Thoracic aorta (tissue), 2 donors: ENCODE data around the gene SYPL1. TPM values are rescaled to one million over a fixed set of nuclear protein-coding genes. Genes with fewer than 3 reads are reported as not detected.

Source experiments
- ATAC-seq: fragments of 150-250 bp; one replicate; pipeline ENCODE4 v1.8.0; 2017; ENCODE audit warnings: low read depth; ENCODE audit not compliant: insufficient number of reproducible peaks, low FRiP score
- DNase-seq: peaks from one replicate; pipeline ENCODE4 v3.0.0-alpha.2; 2020; ENCODE audit warnings: low spot score
- H3K27ac ChIP-seq, 2 donors: fragments of 200-600 bp; sonication (generic); 1 replicate in 1 of 2; 2 replicates in 1 of 2; pipeline ENCODE4 v1.5.1; 2016; ENCODE audit warnings: mild to moderate bottlenecking in 2 of 2, moderate library complexity in 2 of 2
- H3K27me3 ChIP-seq: fragments of 200-600 bp; sonication (generic); replicated peaks from 2 replicates; pipeline ENCODE4 v1.6.0; 2016; ENCODE audit warnings: mild to moderate bottlenecking; ENCODE audit not compliant: insufficient read depth
- H3K36me3 ChIP-seq: fragments of 200-600 bp; sonication (generic); one replicate; pipeline ENCODE4 v1.5.1; 2016
- H3K4me1 ChIP-seq, 2 donors: fragments of 200-600 bp; sonication (generic); 1 replicate in 1 of 2; 2 replicates in 1 of 2; pipeline versions ENCODE4 v1.5.1 to v1.6.0; 2016; ENCODE audit warnings: low read depth in 2 of 2, mild to moderate bottlenecking in 1 of 2; ENCODE audit not compliant: control insufficient read depth in 1 of 2
- H3K4me3 ChIP-seq: fragments of 200-600 bp; sonication (generic); 2 replicates; pipeline ENCODE4 v1.5.1; 2016; ENCODE audit warnings: mild to moderate bottlenecking
- H3K9me3 ChIP-seq: fragments of 200-600 bp; sonication (generic); 2 replicates; pipeline ENCODE4 v1.5.1; 2016
- total RNA-seq, 2 donors: library from RNA; depleted of rRNA; stranded (reverse); fragments of >200 nt; gene quantifications; one replicate each; pipeline versions ENCODE4 v1.1.0 to v1.2.3, GENCODE V29; 2016
- TF ChIP-seq, protein P1 (sequence below): fragments of 200-600 bp; sonication (generic); IDR thresholded peaks from one replicate; pipeline ENCODE4 v1.5.1; 2019; ENCODE audit warnings: antibody characterized with exemption

SYPL1 gene
- total RNA-seq, 2 donors from 2014 or later, result 47.1 to 82.1 TPM

DNA sequence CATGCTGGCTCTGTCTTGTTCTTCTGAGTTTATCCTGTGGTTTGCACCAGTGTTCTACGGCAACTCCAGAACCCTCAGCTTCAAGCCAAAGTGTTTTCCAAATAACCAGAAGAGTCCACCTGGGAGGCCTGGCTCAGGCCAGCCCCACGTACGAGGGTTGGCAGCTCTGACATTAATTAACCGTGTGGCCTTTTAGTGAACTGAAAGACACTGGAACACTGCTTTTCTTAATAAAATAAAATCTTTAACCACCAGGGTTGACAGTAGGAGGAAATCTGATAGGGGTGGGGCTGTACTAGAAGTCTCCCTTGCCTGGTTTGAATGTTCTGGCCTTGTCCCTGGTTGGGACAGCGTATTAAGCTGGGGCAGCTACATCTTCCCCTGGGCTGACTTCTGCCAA lies 64.9 kb downstream of the SYPL1 start:
- no peaks in the 10 kb centered on the region for H3K9me3 ChIP-seq
- DNase-seq (no peak), ATAC-seq (no peak)
- no peaks in the 10 kb centered on the region for H3K36me3 ChIP-seq
- TF ChIP-seq, protein P1, sequence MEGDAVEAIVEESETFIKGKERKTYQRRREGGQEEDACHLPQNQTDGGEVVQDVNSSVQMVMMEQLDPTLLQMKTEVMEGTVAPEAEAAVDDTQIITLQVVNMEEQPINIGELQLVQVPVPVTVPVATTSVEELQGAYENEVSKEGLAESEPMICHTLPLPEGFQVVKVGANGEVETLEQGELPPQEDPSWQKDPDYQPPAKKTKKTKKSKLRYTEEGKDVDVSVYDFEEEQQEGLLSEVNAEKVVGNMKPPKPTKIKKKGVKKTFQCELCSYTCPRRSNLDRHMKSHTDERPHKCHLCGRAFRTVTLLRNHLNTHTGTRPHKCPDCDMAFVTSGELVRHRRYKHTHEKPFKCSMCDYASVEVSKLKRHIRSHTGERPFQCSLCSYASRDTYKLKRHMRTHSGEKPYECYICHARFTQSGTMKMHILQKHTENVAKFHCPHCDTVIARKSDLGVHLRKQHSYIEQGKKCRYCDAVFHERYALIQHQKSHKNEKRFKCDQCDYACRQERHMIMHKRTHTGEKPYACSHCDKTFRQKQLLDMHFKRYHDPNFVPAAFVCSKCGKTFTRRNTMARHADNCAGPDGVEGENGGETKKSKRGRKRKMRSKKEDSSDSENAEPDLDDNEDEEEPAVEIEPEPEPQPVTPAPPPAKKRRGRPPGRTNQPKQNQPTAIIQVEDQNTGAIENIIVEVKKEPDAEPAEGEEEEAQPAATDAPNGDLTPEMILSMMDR, result no peak
- peaks cover 0 to 10% of the 10 kb centered on the region in 2 donors for H3K4me1 ChIP-seq
- no peak overlapping the region for H3K27ac ChIP-seq
- H3K27me3 ChIP-seq, result no peaks in the 10 kb centered on the region
- H3K4me3 ChIP-seq, result no peak overlapping the region

- Histone ChIP-seq H3K9me3 (no peaks in the 10 kb centered on the region), H3K4me1 (peaks cover 0 to 2% of the 10 kb centered on the region in 2 donors), H3K27me3 (no peaks in the 10 kb centered on the region), H3K4me3 (no peak overlapping the region), H3K36me3 (no peaks in the 10 kb centered on the region), H3K27ac (no peak overlapping the region)
- TF ChIP-seq, protein P1, result no peak
- ATAC-seq (no peak), DNase-seq (no peak)
These were observed 66.5 kb downstream of the SYPL1 start for GRCh38 chr7:106045586-106045985.

DNA sequence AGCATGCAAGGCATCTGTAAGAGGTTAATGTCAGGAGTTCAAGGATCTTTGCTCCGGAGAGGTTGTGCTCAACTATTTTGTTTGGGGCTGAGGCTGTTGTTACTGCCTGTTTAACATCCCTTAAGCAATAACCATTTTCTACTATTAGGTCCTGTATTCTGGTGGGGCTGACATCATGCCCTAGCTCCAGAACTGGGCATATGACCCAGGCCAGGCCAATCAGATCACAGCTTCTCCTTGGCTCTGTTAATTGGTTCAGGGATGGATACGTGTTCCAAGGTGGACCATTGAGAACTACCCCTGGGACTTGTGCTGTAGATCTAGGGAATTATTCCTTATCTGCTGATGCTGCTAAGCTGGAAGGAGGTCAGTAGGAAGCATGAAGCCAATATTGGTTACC lies 67.0 kb downstream of the SYPL1 start:
- TF ChIP-seq, protein P1, result no peak
- no peak overlapping the region for H3K27ac ChIP-seq
- no peak overlapping the region for H3K4me3 ChIP-seq

DNA sequence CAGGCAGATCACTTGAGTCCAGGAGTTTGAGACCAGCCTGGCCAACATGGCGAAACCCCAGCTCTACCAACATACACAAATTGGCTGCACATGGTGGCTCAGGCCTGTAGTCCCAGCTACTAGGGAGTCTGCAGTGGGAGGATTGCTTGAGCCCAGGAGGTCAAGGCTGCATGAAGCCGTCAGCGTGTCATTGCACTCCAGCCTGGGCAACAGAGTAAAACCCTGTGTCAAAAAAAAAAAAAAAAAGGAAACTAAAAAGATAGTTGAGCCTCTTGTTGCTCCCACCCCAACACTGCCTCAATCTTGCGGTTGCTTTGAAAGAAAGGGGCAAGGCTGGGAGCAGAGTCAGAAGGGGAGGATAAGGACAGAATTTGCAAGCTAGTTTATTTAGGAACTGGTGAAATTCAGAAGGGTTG lies 69.9 kb downstream of the SYPL1 start:
- no peaks in the 10 kb centered on the region for H3K9me3 ChIP-seq
- DNase-seq (no peak), ATAC-seq (no peak)
- no peaks in the 10 kb centered on the region for H3K36me3 ChIP-seq
- no peak overlapping the region for H3K4me3 ChIP-seq
- H3K27ac ChIP-seq, result no peak overlapping the region
- no peaks in the 10 kb centered on the region for H3K4me1 ChIP-seq
- TF ChIP-seq, protein P1, result no peak
- no peaks in the 10 kb centered on the region for H3K27me3 ChIP-seq

More for the DNA sequence above, 67.0 kb downstream of the SYPL1 start:
- H3K4me1 ChIP-seq, result no peaks in the 10 kb centered on the region
- no peaks in the 10 kb centered on the region for H3K36me3 ChIP-seq
- H3K27me3 ChIP-seq, result no peaks in the 10 kb centered on the region
- ATAC-seq (no peak), DNase-seq (no peak)
- no peaks in the 10 kb centered on the region for H3K9me3 ChIP-seq

DNA sequence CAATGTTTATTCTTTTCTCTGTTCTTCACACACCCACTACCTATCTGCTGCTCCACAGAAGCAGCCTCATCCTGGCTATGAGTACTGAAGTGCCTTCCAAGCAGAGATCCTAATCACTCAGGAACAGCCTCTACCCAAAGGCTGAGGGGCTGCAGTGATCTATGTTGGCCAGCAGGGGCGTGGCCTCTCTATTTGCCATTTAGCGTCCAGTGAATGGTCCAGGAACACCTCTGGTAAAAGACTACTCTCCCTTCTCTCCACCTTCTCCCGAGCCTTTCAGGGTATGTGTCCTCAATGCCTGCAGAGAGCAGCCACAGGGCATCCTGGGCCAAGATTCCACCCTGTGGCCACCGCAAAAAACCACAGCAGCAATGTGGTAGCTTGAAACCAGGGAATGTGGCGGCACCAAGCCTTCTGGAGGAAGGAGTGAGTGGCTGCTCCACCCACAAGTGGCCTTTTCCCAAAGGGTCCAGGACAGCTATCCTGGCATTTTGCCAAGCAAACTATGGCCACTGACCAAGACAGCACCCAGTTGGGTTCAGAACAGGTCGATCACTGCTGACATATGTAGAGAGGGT lies 70.9 kb downstream of the SYPL1 start:
- Histone ChIP-seq H3K4me3 (no peak overlapping the region), H3K27ac (no peak overlapping the region), H3K4me1 (no peaks in the 10 kb centered on the region), H3K27me3 (no peaks in the 10 kb centered on the region), H3K9me3 (no peaks in the 10 kb centered on the region), H3K36me3 (no peaks in the 10 kb centered on the region)
- TF ChIP-seq, protein P1, result peak; percentile 73
- ATAC-seq (no peak), DNase-seq (no peak)

Other genes with a start within 250 kb of the SYPL1 start
- gene ATXN7L1, start 235.7 kb downstream of the SYPL1 start, total RNA-seq, result 10 to 100 TPM; 11.6 to 13.4 TPM
- gene CDHR3, start 149.0 kb downstream of the SYPL1 start, total RNA-seq, result 1 to 10 TPM; 1.5 to 8.7 TPM
- 1,000 to 10,000 TPM in 1 of 2 donors, 100 to 1,000 TPM in 1; 274 to 1,075 TPM for gene NAMPT, start 172.7 kb upstream of the SYPL1 start, total RNA-seq